Measurements from ENCODE around the gene SFT2D3. TPM values are rescaled to one million over a fixed set of nuclear protein-coding genes. Genes with fewer than 3 reads are reported as not detected.
A peak's percentile ranks its signal among the peaks of the same experiment; 100 is the strongest.

Gene SFT2D3
- total RNA-seq, 4 donors from 2014 or later = 6.8 to 13.7 (median 8.3) TPM

DNA sequence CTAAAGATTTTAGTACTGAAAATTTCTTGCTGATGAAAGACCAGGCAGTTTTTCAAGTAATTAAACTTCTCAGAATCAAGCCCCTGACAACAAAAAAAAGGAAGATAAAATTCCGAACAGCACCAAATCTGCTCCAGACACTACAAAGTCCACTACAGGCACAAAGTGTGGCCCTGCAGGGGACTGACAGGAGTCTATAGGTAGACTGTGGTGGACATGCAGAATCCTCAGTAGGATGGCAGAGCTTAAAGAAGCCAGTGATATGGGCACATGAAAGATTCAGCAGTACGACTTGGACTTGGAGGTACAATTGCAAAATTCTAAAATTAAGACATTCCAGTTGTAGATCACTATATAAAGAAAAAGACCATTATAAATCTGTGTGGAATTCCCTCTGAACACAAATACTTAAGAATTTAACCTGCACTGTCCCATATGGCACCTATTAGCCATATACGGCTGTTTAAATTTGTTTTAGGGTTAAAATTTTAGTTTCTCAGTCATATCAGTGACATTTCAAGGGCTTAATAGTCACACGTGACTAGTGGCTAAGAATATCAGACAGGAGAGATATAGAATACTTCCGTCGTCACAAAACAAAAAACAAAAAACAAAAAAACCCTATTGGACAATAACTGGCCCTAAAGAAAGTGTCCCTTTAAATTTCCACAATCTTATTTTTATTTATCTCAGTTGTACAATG lies 32.0 kb downstream of the SFT2D3 start:
- no peak overlapping the region for H3K4me3 ChIP-seq
- H3K27me3 ChIP-seq = no peaks in the 10 kb centered on the region
- no peak for DNase-seq
- H3K36me3 ChIP-seq = no peaks in the 10 kb centered on the region
- 85 to 87% methylated on average over 6 of the region's 6 CpGs for WGBS, 2 donors (ENCODE audit: low coverage in 1 of 2)
- H3K27ac ChIP-seq = no peak overlapping the region
- intact Hi-C loops (cut with DNase I; ENCODE audit: low total_unique reads) (no loop called here), in situ Hi-C loops (cut with MboI; ENCODE audit: low pct_ligation_motif_present in 1 of 4, low pct_unique_long_range_greater_than_20kb in 1 of 4, low sequenced_read_pairs in 3 of 4) (no loop called here)
- TF ChIP-seq, protein P1, sequence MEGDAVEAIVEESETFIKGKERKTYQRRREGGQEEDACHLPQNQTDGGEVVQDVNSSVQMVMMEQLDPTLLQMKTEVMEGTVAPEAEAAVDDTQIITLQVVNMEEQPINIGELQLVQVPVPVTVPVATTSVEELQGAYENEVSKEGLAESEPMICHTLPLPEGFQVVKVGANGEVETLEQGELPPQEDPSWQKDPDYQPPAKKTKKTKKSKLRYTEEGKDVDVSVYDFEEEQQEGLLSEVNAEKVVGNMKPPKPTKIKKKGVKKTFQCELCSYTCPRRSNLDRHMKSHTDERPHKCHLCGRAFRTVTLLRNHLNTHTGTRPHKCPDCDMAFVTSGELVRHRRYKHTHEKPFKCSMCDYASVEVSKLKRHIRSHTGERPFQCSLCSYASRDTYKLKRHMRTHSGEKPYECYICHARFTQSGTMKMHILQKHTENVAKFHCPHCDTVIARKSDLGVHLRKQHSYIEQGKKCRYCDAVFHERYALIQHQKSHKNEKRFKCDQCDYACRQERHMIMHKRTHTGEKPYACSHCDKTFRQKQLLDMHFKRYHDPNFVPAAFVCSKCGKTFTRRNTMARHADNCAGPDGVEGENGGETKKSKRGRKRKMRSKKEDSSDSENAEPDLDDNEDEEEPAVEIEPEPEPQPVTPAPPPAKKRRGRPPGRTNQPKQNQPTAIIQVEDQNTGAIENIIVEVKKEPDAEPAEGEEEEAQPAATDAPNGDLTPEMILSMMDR (IDR thresholded peaks at IDR 0.05) = no peak
- TF ChIP-seq EP300 (IDR thresholded peaks at IDR 0.05; ENCODE audit: low read depth) = no peak
- no peak for TF ChIP-seq POLR2AphosphoS5 (IDR thresholded peaks at IDR 0.05)
- TF ChIP-seq POLR2A (IDR thresholded peaks at IDR 0.05) = no peak
- peaks cover 0 to 26% (median 8%) of the 10 kb centered on the region in 4 donors for H3K4me1 ChIP-seq
- no peaks in the 10 kb centered on the region for H3K9me3 ChIP-seq

GRCh38 chr2:127733816-127734537 lies 32.7 kb downstream of the SFT2D3 start:
- H3K4me1 ChIP-seq = peaks cover 0 to 26% (median 8%) of the 10 kb centered on the region in 4 donors
- in situ Hi-C loops (cut with MboI; ENCODE audit: low pct_ligation_motif_present in 1 of 4, low pct_unique_long_range_greater_than_20kb in 1 of 4, low sequenced_read_pairs in 3 of 4) (no loop called here), intact Hi-C loops (cut with DNase I; ENCODE audit: low total_unique reads) (no loop called here)
- DNase-seq = no peak
- no peaks in the 10 kb centered on the region for H3K9me3 ChIP-seq
- no peaks in the 10 kb centered on the region for H3K36me3 ChIP-seq
- no peak overlapping the region for H3K4me3 ChIP-seq
- 51% methylated on average over 4 to 5 of the region's 5 CpGs for WGBS, 2 donors (ENCODE audit: low coverage in 1 of 2)
- H3K27me3 ChIP-seq = no peaks in the 10 kb centered on the region
- TF ChIP-seq EP300 (IDR thresholded peaks at IDR 0.05; ENCODE audit: low read depth) (no peak), POLR2AphosphoS5 (IDR thresholded peaks at IDR 0.05) (no peak), POLR2A (IDR thresholded peaks at IDR 0.05) (no peak)
- TF ChIP-seq, protein P1 (IDR thresholded peaks at IDR 0.05) = no peak
- H3K27ac ChIP-seq = peak overlapping the region in 1 of 4 donors; percentile 0

DNA sequence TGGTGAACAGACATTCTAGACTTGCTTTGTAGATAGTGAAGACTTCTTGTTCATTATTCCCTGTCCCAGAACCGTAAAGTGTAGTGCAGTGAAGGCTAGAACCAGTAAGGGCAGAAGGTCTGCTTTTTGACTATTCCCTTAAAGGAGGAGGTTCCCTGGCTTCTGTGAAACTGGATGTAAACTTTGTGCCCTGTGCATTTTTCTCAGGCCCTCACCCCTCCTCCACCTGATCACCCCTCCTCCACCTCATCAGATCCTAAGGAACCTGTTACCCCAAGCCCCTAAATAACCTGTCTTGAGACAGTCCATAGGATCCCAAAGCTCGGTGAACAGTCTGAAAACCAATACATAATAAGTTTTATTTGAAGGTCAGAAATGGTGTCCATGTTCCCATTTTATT lies 33.7 kb downstream of the SFT2D3 start:
- in situ Hi-C loops (cut with MboI; ENCODE audit: low pct_ligation_motif_present in 1 of 4, low pct_unique_long_range_greater_than_20kb in 1 of 4, low sequenced_read_pairs in 3 of 4) = no loop called here
- Histone ChIP-seq H3K9me3 (no peaks in the 10 kb centered on the region), H3K27ac (no peak overlapping the region), H3K27me3 (no peaks in the 10 kb centered on the region), H3K4me1 (peaks cover 0 to 26% (median 8%) of the 10 kb centered on the region in 4 donors), H3K4me3 (no peak overlapping the region), H3K36me3 (no peaks in the 10 kb centered on the region)
- intact Hi-C loops (cut with DNase I; ENCODE audit: low total_unique reads) = no loop called here
- TF ChIP-seq, protein P1 (IDR thresholded peaks at IDR 0.05) = no peak
- TF ChIP-seq EP300 (IDR thresholded peaks at IDR 0.05; ENCODE audit: low read depth) (no peak), POLR2AphosphoS5 (IDR thresholded peaks at IDR 0.05) (no peak)
- 52 to 64% methylated on average over 2 of the region's 2 CpGs for WGBS, 2 donors (ENCODE audit: low coverage in 1 of 2)
- DNase-seq = no peak

- TF ChIP-seq, protein P1 (IDR thresholded peaks at IDR 0.05) = no peak
- TF ChIP-seq POLR2A (IDR thresholded peaks at IDR 0.05) = no peak
- TF ChIP-seq POLR2AphosphoS5 (IDR thresholded peaks at IDR 0.05) = no peak
- no peak for TF ChIP-seq EP300 (IDR thresholded peaks at IDR 0.05; ENCODE audit: low read depth)
- no peak overlapping the region for H3K27ac ChIP-seq
- H3K27me3 ChIP-seq = no peaks in the 10 kb centered on the region
- 85 to 88% methylated on average over 3 of the region's 3 CpGs for WGBS, 2 donors (ENCODE audit: low coverage in 1 of 2)
- no peak for DNase-seq
- intact Hi-C loops (cut with DNase I; ENCODE audit: low total_unique reads) (no loop called here), in situ Hi-C loops (cut with MboI; ENCODE audit: low pct_ligation_motif_present in 1 of 4, low pct_unique_long_range_greater_than_20kb in 1 of 4, low sequenced_read_pairs in 3 of 4) (no loop called here)
- H3K9me3 ChIP-seq = no peaks in the 10 kb centered on the region
- peaks cover 0 to 26% (median 8%) of the 10 kb centered on the region in 4 donors for H3K4me1 ChIP-seq
- H3K4me3 ChIP-seq = no peak overlapping the region
- no peaks in the 10 kb centered on the region for H3K36me3 ChIP-seq
Observed at GRCh38 chr2:127735537-127736399, 34.5 kb downstream of the SFT2D3 start.

All from transverse colon (tissue), 4 donors.